ENCODE results near the gene CAPNS1.
"Not testable (repeated sequence)": the region's sequence is repeated elsewhere in the genome, so short reads cannot be mapped to it uniquely, and the experiment has no call there.

The CAPNS1 gene

GRCh38 chr19:36151144-36152018 is 11.5 kb downstream of the CAPNS1 start:
- DNase-seq (ENCODE audit: low read depth), result no peak

DNA sequence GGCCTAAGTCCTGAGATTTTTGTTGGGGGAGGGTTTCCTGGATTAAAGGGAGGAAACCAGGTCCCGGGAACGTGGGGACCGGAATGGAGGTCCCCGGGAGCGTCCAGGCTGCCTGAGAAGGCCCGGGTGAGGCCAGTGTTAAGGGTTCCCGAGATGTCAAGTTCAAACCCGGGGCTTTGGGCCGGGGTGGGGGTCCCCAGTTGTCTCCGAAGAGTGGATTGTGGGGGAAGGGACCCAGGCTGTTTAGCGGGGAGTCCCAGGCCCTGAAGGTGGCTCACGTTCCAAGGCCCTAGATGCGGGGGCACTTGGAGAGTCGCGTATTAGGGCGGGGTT is 12.1 kb downstream of the CAPNS1 start:
- DNase-seq (ENCODE audit: low read depth), result no peak

DNA sequence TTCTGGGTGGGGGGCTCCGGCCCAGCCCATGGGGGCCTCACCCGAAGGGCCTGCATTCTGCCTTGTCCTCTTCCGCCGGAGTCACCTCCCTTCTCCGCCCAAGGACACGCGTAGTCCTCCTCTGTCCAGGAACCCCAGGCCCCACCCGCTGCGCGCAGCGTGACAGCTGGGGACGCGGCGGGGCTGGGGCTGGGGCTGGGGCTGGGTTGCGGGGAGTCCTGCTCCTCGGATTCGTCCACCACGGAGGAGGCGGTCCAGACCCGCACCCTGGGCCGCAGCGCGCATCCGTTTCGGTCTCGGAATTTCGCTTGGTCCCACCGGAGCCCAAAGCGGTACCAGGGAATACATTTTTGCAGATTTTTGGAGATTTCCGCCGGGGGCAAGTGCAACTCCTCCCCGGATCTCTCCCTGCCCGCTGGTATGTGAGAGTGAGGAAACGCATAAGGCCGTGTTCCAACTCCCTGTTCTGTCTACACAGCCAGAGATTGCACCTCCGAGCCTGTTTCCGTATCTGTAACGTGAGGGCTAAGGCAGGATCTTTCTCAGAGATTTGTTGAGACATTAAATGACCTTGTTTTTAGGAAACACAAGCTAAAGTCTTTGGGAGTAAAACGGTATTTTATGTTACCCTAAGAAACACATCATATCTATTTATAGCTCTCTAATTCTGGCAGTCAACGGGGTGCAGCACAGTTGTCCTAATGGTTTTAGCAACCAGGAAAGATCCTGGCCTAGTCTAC is 12.7 kb downstream of the CAPNS1 start, which contains the start of gene COX7A1:
TSS of gene COX7A1 (minus strand) at position 96 of the 740 bp plus-strand sequence. CDS start at position 56, 40 bp downstream.
- no peak for DNase-seq (ENCODE audit: low read depth)

GRCh38 chr19:36153126-36153525 is 13.3 kb downstream of the CAPNS1 start:
- DNase-seq (ENCODE audit: low read depth), result no peak

GRCh38 chr19:36160821-36161596 is 21.1 kb downstream of the CAPNS1 start:
- no peak for DNase-seq (ENCODE audit: low read depth)

DNA sequence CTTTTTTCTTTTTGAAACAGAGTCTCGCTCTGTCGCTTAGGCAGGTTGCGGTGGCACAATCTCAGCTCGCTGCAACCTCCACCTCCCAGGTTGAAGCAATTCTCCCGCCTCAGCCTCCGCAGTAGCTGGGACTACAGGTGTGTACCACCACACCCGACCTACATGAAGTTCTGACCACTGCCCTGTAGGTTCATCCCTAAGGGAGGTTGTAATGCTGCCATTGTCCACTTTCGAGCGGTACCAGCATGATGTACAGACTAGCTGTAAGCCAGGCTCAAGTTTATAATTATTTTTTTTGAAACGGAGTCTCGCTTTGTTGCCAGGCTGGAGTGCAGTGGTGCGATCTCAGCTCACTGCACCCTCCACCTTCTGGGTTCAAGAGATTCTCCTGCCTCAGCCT is 23.9 kb downstream of the CAPNS1 start:
- DNase-seq (ENCODE audit: low read depth), result no peak

GRCh38 chr19:36169084-36169760 is 29.4 kb downstream of the CAPNS1 start:
- no peak for DNase-seq (ENCODE audit: low read depth)

DNA sequence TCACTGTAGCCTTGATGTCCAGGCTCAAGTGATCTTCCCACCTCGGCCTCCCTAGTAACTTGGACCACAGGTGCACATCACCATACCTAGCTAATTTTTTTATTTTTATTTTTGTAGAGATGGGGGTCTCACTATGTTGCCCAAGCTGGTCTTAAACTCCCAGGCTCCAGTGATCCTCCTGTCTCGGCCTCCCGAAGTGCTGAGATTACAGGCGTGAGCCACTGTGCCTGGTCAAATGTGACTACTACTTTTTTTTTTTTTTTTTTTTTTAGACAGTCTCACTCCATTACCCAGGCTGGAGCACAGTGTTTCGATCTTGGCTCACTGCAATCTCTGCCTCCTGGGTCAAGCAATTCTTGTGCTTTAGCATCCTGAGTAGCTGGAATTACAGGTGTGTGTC is 33.0 kb downstream of the CAPNS1 start:
- no peak for DNase-seq (ENCODE audit: low read depth)

- DNase-seq (ENCODE audit: low read depth), result not testable (repeated sequence)
Measured at GRCh38 chr19:36173846-36174245, 34.0 kb downstream of the CAPNS1 start.

- not testable (repeated sequence) for DNase-seq (ENCODE audit: low read depth)
Measured at GRCh38 chr19:36179077-36179476, 39.2 kb downstream of the CAPNS1 start.

- no peak for DNase-seq (ENCODE audit: low read depth)
Measured at GRCh38 chr19:36182612-36183244, 42.9 kb downstream of the CAPNS1 start.

GRCh38 chr19:36183245-36183628 is 43.4 kb downstream of the CAPNS1 start:
- DNase-seq (ENCODE audit: low read depth), result no peak

DNA sequence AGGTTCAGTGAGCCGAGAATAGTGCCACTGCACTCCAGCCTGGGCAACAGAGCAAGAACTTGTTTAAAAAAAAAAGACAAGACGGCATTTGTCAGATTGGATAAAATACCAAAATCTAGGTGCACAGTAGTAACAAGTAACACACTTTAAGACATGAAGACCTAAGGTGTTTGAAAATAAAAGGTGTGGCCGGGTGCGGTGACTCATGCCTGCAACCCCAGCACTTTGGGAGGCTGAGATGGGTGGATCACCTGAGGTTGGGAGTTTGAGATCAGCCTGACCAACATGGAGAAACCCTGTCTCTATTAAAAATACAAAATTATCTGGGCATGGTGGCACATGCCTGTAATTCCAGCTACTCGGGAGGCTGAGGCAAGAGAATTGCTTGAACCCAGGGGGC is 46.9 kb downstream of the CAPNS1 start:
- not testable (repeated sequence) for DNase-seq (ENCODE audit: low read depth)

DNA sequence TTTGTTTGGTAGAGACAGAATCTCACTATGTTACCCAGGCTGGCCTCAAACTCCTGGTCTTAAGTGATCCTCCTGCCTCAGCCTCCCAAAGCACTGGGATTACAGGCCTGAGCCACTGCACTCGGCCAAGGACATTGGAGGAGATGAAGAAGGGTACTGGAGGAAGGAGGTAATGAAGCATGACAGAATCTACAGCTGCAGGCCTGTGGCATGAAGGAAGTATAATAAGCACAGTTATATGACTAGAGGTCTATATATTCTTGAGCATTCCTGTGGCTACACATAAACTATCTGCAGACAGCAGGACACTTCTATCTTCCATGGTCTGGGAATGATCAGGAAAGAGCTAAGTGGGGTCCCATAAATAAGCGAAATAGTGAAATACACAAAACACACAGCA is 56.4 kb downstream of the CAPNS1 start:
- DNase-seq (ENCODE audit: low read depth), result no peak

GRCh38 chr19:36198119-36198518 is 58.3 kb downstream of the CAPNS1 start:
- no peak for DNase-seq (ENCODE audit: low read depth)

Measured in HS-5 (cell line).